GM23338 (cell line): Measurements from ENCODE around the gene ATRIP. TPM values are rescaled to one million over a fixed set of nuclear protein-coding genes. Genes with fewer than 3 reads are reported as not detected.

Experiments used
- ATAC-seq: fragments of 200-7000 bp; cut with Tn5 transposase; 3 replicates; pipeline ENCODE4 v1.9.1; 2020
- DNase-seq: peaks from one replicate; pipeline ENCODE4 v3.0.0-alpha.2; 2015; ENCODE audit warnings: low spot score
- H2AFZ ChIP-seq: fragments of 200-600 bp; sonication (generic); 2 replicates; pipeline ENCODE4 v1.8.0; 2016; ENCODE audit warnings: antibody characterized with exemption, mild to moderate bottlenecking, moderate library complexity
- H3F3A ChIP-seq: fragments of 200-600 bp; sonication (generic); replicated peaks from 2 replicates; pipeline ENCODE4 v1.8.0; 2017; ENCODE audit warnings: antibody characterized with exemption, mixed run types, low read depth
- H3K27ac ChIP-seq: fragments of 200-600 bp; sonication (generic); 2 replicates; pipeline ENCODE4 v1.6.1; 2016; ENCODE audit warnings: low read depth
- H3K27me3 ChIP-seq: fragments of 200-600 bp; sonication (generic); 2 replicates; pipeline ENCODE4 v1.8.0; 2016; ENCODE audit warnings: mild to moderate bottlenecking, mixed run types, moderate library complexity; ENCODE audit not compliant: insufficient read depth
- H3K36me3 ChIP-seq: fragments of 200-600 bp; sonication (generic); 2 replicates; pipeline ENCODE4 v1.8.0; 2016; ENCODE audit warnings: mild to moderate bottlenecking; ENCODE audit not compliant: insufficient read depth
- H3K4me1 ChIP-seq: fragments of 200-600 bp; sonication (generic); 2 replicates; pipeline ENCODE4 v1.8.0; 2016; ENCODE audit warnings: mild to moderate bottlenecking, moderate library complexity; ENCODE audit not compliant: insufficient read depth
- H3K4me2 ChIP-seq: fragments of 200-600 bp; sonication (generic); 2 replicates; pipeline ENCODE4 v1.7.1; 2017; ENCODE audit warnings: mixed run types
- H3K4me3 ChIP-seq: fragments of 200-600 bp; sonication (generic); 2 replicates; pipeline ENCODE4 v1.6.1; 2016; ENCODE audit warnings: mixed run types
- H3K79me2 ChIP-seq: fragments of 200-600 bp; sonication (generic); replicated peaks from 2 replicates; pipeline ENCODE4 v1.8.0; 2017; ENCODE audit warnings: mild to moderate bottlenecking; ENCODE audit not compliant: insufficient read depth
- H3K9me2 ChIP-seq: fragments of 200-600 bp; sonication (generic); 2 replicates; pipeline ENCODE4 v1.8.0; 2017; ENCODE audit not compliant: insufficient read depth
- H4K20me1 ChIP-seq: fragments of 200-600 bp; sonication (generic); replicated peaks from 2 replicates; pipeline ENCODE4 v1.8.0; 2017; ENCODE audit warnings: mild to moderate bottlenecking; ENCODE audit not compliant: insufficient read depth
- H3K27ac Mint-ChIP-seq: 2 replicates; pipeline ENCODE4 v1.8.0; 2020; ENCODE audit warnings: inconsistent platforms, mild to moderate bottlenecking, moderate library complexity, mixed read lengths
- H3K27me3 Mint-ChIP-seq: 3 replicates; pipeline ENCODE4 v1.8.0; 2022; ENCODE audit warnings: low read depth, mild to moderate bottlenecking, moderate library complexity, mixed read lengths, inconsistent platforms; ENCODE audit not compliant: insufficient read depth, poor library complexity
- H3K36me3 Mint-ChIP-seq: 3 replicates; pipeline ENCODE4 v1.8.0; 2021; ENCODE audit warnings: low read depth, mild to moderate bottlenecking, inconsistent platforms, moderate library complexity, mixed read lengths
- H3K4me1 Mint-ChIP-seq: 3 replicates; pipeline ENCODE4 v1.8.0; 2020; ENCODE audit warnings: mild to moderate bottlenecking, inconsistent platforms, mixed read lengths
- H3K4me3 Mint-ChIP-seq: 3 replicates; pipeline ENCODE4 v1.8.0; 2021; ENCODE audit warnings: moderate library complexity, mild to moderate bottlenecking, inconsistent platforms, mixed read lengths
- H3K9me3 Mint-ChIP-seq: 3 replicates; pipeline ENCODE4 v1.8.0; 2020; ENCODE audit warnings: moderate library complexity, mild to moderate bottlenecking, inconsistent platforms, mixed read lengths
- CREB1 ChIP-seq: fragments of 250-450 bp; sonication (Bioruptor Pico); IDR thresholded peaks from 2 replicates; pipeline ENCODE4 v1.5.0; 2020; ENCODE audit warnings: low read depth, mild to moderate bottlenecking, moderate library complexity
- EZH2 ChIP-seq: fragments of 200-600 bp; sonication (generic); IDR thresholded peaks from one replicate; pipeline ENCODE4 v1.8.0; 2017; ENCODE audit warnings: antibody characterized with exemption, mild to moderate bottlenecking, low read depth; ENCODE audit not compliant: unreplicated experiment
- JUNB ChIP-seq: IDR thresholded peaks from one replicate; pipeline ENCODE4 v1.6.1; 2016; ENCODE audit warnings: antibody characterized with exemption; ENCODE audit not compliant: unreplicated experiment
- POLR2AphosphoS5 ChIP-seq: IDR thresholded peaks from 2 replicates; pipeline ENCODE4 v1.6.1; 2016; ENCODE audit warnings: antibody characterized with exemption, low read depth
- STAT1 ChIP-seq: IDR thresholded peaks from one replicate; pipeline ENCODE4 v1.6.1; 2016; ENCODE audit warnings: antibody characterized with exemption; ENCODE audit not compliant: unreplicated experiment
- ZNF114 ChIP-seq: fragments of 250-450 bp; sonication (Bioruptor Pico); IDR thresholded peaks from 2 replicates; pipeline ENCODE4 v1.5.0; 2020; ENCODE audit warnings: mild to moderate bottlenecking, moderate library complexity
- ZNF331 ChIP-seq: fragments of 250-450 bp; sonication (Bioruptor Pico); IDR thresholded peaks from 2 replicates; pipeline ENCODE4 v1.5.0; 2020; ENCODE audit warnings: low read depth, mild to moderate bottlenecking, moderate library complexity
- polyA plus RNA-seq: library from polyadenylated mRNA; unstranded; fragments of >200 nt; fragmentation: Nextera tagmentation; extraction: Ambion mirVana; gene quantifications from 2 replicates; pipeline ENCODE4 v1.2.1, GENCODE V29; 2016
- total RNA-seq: library from RNA; depleted of rRNA; stranded (reverse); fragments of >200 nt; shearing (Covaris generic); gene quantifications from 2 replicates; pipeline ENCODE4 v1.2.3, GENCODE V29; 2014
- TF ChIP-seq, protein P1 (sequence below): IDR thresholded peaks from 2 replicates; pipeline ENCODE4 v1.6.1; 2016; ENCODE audit warnings: antibody characterized with exemption
- TF ChIP-seq, protein P2 (sequence below): IDR thresholded peaks from one replicate; pipeline ENCODE4 v1.6.1; 2018; ENCODE audit warnings: antibody characterized with exemption; ENCODE audit not compliant: unreplicated experiment
- TF ChIP-seq, protein P3 (sequence below): fragments of 250-450 bp; sonication (Bioruptor Pico); IDR thresholded peaks from 2 replicates; pipeline ENCODE4 v1.5.0; 2020; ENCODE audit warnings: mild to moderate bottlenecking, moderate library complexity
- TF ChIP-seq, protein P4 (sequence below), 2 experiments: fragments of 200-600 bp in 1 of 2; sonication (generic) in 1 of 2; conservative IDR thresholded peaks; 2 replicates each; pipeline versions ENCODE4 v1.5.1 to v1.6.1; 2016 to 2017; ENCODE audit warnings: antibody characterized with exemption in 2 of 2, low read depth in 2 of 2, mild to moderate bottlenecking in 2 of 2, moderate library complexity in 1 of 2

Gene ATRIP
- total and polyA plus RNA-seq, 2 experiments from 2014 or later: 5.8 to 17.3 TPM

DNA sequence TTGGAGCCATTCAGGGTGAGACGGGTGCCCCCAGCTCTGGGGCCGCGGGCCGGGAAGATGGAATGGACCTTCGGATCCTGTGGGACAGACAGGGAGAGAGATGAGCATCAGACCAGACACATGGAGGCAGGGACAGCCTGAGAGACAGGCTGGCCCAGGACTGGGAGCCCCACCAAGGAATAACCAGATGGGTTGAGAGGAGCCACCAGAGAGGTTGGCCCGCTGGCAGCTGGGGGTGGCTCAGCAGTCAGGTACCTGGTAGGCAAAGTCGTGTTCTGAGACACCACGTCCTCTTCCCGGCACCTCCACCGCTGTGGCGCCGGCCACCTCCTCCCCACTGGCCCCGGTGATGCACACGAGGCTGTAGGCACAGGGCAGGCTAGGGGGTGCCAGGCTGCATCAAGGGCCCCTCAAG is 30.4 kb upstream of the ATRIP start (continued):
- TF ChIP-seq, protein P1, sequence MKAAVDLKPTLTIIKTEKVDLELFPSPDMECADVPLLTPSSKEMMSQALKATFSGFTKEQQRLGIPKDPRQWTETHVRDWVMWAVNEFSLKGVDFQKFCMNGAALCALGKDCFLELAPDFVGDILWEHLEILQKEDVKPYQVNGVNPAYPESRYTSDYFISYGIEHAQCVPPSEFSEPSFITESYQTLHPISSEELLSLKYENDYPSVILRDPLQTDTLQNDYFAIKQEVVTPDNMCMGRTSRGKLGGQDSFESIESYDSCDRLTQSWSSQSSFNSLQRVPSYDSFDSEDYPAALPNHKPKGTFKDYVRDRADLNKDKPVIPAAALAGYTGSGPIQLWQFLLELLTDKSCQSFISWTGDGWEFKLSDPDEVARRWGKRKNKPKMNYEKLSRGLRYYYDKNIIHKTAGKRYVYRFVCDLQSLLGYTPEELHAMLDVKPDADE: no peak
- TF ChIP-seq, protein P2, sequence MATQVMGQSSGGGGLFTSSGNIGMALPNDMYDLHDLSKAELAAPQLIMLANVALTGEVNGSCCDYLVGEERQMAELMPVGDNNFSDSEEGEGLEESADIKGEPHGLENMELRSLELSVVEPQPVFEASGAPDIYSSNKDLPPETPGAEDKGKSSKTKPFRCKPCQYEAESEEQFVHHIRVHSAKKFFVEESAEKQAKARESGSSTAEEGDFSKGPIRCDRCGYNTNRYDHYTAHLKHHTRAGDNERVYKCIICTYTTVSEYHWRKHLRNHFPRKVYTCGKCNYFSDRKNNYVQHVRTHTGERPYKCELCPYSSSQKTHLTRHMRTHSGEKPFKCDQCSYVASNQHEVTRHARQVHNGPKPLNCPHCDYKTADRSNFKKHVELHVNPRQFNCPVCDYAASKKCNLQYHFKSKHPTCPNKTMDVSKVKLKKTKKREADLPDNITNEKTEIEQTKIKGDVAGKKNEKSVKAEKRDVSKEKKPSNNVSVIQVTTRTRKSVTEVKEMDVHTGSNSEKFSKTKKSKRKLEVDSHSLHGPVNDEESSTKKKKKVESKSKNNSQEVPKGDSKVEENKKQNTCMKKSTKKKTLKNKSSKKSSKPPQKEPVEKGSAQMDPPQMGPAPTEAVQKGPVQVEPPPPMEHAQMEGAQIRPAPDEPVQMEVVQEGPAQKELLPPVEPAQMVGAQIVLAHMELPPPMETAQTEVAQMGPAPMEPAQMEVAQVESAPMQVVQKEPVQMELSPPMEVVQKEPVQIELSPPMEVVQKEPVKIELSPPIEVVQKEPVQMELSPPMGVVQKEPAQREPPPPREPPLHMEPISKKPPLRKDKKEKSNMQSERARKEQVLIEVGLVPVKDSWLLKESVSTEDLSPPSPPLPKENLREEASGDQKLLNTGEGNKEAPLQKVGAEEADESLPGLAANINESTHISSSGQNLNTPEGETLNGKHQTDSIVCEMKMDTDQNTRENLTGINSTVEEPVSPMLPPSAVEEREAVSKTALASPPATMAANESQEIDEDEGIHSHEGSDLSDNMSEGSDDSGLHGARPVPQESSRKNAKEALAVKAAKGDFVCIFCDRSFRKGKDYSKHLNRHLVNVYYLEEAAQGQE: no peak
- TF ChIP-seq ZNF114: no peak

DNA sequence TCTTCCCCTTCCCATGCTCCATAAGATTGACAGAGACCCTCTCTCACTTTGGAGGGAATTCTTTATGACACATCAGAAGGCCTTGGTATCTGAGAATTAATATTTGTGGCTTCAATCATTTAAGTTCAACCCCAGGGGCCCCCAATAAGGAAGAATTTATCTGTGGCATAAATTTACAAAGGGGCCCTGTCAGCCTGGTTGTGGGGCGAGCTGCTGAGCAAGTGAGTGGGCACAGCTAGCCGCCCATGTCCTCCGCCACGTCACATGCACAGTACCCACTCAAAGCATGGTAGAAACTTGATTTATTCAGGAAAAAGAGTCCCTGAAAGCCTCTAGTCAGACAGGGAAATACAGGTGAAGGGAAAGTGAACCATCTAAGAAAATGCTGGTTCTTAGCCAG is 30.0 kb upstream of the ATRIP start:
- no peak overlapping the region for H3K4me3 ChIP-seq
- no peaks in the 10 kb centered on the region for H3K9me2 ChIP-seq
- DNase-seq: no peak
- H3K4me2 ChIP-seq: no peak overlapping the region
- H3K4me3 Mint-ChIP-seq: no peak overlapping the region
- peaks cover 14% of the 10 kb centered on the region; the same call in 1 of the 2 replicates for H3K36me3 ChIP-seq
- H3K79me2 ChIP-seq: 0 out of 2 replicates have a peak, but pooled peaks cover 3% of the 10 kb centered on the region
- no peaks in the 10 kb centered on the region for H3K4me1 ChIP-seq
- no peak overlapping the region for H2AFZ ChIP-seq
- ATAC-seq: no peak
- peaks cover 4% of the 10 kb centered on the region; the same call in 1 of the 2 replicates for H4K20me1 ChIP-seq
- H3K27me3 Mint-ChIP-seq: peaks cover 21% of the 10 kb centered on the region
- H3K36me3 Mint-ChIP-seq: peaks cover 83% of the 10 kb centered on the region
- no peaks in the 10 kb centered on the region for H3K4me1 Mint-ChIP-seq
- H3K9me3 Mint-ChIP-seq: no peaks in the 10 kb centered on the region
- H3F3A ChIP-seq: no peaks in the 10 kb centered on the region
- H3K27ac ChIP-seq: no peak overlapping the region
- no peaks in the 10 kb centered on the region for H3K27me3 ChIP-seq
- no peak overlapping the region for H3K27ac Mint-ChIP-seq
- TF ChIP-seq EZH2: no peak
- TF ChIP-seq STAT1: no peak
- TF ChIP-seq, protein P1: no peak
- TF ChIP-seq, protein P3, sequence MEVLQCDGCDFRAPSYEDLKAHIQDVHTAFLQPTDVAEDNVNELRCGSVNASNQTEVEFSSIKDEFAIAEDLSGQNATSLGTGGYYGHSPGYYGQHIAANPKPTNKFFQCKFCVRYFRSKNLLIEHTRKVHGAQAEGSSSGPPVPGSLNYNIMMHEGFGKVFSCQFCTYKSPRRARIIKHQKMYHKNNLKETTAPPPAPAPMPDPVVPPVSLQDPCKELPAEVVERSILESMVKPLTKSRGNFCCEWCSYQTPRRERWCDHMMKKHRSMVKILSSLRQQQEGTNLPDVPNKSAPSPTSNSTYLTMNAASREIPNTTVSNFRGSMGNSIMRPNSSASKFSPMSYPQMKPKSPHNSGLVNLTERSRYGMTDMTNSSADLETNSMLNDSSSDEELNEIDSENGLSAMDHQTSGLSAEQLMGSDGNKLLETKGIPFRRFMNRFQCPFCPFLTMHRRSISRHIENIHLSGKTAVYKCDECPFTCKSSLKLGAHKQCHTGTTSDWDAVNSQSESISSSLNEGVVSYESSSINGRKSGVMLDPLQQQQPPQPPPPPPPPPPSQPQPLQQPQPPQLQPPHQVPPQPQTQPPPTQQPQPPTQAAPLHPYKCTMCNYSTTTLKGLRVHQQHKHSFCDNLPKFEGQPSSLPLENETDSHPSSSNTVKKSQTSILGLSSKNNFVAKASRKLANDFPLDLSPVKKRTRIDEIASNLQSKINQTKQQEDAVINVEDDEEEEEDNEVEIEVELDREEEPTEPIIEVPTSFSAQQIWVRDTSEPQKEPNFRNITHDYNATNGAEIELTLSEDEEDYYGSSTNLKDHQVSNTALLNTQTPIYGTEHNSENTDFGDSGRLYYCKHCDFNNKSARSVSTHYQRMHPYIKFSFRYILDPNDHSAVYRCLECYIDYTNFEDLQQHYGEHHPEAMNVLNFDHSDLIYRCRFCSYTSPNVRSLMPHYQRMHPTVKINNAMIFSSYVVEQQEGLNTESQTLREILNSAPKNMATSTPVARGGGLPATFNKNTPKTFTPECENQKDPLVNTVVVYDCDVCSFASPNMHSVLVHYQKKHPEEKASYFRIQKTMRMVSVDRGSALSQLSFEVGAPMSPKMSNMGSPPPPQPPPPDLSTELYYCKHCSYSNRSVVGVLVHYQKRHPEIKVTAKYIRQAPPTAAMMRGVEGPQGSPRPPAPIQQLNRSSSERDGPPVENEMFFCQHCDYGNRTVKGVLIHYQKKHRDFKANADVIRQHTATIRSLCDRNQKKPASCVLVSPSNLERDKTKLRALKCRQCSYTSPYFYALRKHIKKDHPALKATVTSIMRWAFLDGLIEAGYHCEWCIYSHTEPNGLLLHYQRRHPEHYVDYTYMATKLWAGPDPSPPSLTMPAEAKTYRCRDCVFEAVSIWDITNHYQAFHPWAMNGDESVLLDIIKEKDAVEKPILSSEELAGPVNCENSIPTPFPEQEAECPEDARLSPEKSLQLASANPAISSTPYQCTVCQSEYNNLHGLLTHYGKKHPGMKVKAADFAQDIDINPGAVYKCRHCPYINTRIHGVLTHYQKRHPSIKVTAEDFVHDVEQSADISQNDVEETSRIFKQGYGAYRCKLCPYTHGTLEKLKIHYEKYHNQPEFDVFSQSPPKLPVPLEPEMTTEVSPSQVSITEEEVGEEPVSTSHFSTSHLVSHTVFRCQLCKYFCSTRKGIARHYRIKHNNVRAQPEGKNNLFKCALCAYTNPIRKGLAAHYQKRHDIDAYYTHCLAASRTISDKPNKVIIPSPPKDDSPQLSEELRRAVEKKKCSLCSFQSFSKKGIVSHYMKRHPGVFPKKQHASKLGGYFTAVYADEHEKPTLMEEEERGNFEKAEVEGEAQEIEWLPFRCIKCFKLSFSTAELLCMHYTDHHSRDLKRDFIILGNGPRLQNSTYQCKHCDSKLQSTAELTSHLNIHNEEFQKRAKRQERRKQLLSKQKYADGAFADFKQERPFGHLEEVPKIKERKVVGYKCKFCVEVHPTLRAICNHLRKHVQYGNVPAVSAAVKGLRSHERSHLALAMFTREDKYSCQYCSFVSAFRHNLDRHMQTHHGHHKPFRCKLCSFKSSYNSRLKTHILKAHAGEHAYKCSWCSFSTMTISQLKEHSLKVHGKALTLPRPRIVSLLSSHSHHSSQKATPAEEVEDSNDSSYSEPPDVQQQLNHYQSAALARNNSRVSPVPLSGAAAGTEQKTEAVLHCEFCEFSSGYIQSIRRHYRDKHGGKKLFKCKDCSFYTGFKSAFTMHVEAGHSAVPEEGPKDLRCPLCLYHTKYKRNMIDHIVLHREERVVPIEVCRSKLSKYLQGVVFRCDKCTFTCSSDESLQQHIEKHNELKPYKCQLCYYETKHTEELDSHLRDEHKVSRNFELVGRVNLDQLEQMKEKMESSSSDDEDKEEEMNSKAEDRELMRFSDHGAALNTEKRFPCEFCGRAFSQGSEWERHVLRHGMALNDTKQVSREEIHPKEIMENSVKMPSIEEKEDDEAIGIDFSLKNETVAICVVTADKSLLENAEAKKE (CRISPR knock-in tag): no peak
- no peak for TF ChIP-seq CREB1 (CRISPR knock-in tag)
- no peak for TF ChIP-seq POLR2AphosphoS5
- TF ChIP-seq, protein P4, sequence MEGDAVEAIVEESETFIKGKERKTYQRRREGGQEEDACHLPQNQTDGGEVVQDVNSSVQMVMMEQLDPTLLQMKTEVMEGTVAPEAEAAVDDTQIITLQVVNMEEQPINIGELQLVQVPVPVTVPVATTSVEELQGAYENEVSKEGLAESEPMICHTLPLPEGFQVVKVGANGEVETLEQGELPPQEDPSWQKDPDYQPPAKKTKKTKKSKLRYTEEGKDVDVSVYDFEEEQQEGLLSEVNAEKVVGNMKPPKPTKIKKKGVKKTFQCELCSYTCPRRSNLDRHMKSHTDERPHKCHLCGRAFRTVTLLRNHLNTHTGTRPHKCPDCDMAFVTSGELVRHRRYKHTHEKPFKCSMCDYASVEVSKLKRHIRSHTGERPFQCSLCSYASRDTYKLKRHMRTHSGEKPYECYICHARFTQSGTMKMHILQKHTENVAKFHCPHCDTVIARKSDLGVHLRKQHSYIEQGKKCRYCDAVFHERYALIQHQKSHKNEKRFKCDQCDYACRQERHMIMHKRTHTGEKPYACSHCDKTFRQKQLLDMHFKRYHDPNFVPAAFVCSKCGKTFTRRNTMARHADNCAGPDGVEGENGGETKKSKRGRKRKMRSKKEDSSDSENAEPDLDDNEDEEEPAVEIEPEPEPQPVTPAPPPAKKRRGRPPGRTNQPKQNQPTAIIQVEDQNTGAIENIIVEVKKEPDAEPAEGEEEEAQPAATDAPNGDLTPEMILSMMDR (conservative IDR thresholded peaks at IDR 0.05; ENCODE audit: low read depth in 2 of 2): no peak
- TF ChIP-seq JUNB: no peak
- TF ChIP-seq ZNF331 (CRISPR knock-in tag): no peak
